GM03348 (cell line): Measurements from ENCODE around the gene MACO1.
"Not testable (repeated sequence)": the region's sequence is repeated elsewhere in the genome, so short reads cannot be mapped to it uniquely, and the experiment has no call there.

Experiments used
- DNase-seq: peaks from one replicate; pipeline ENCODE4 v3.0.0; 2012; ENCODE audit warnings: low spot score

Gene MACO1

GRCh38 chr1:25487628-25488027 lies 56.9 kb downstream of the MACO1 start:
- peak; percentile 15 for DNase-seq

DNA sequence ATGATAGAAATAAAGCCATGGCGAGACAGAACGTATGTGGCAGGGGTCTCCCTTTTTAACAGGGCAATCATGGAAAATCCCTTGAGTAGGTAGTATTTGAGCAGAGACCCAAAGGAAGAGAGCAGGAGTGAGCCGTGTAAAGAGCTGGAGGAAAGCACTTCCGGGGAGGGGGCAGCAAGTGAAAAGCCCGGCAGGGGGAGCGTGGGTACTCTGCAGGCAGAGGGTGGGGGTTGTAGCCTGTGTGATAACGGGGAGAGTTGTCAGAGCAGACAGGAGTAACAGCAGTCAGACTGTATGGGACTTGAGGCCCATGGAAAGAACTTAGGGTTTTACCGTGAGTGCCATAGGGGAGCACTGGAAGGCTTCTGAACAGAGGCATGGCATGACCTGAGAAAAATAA lies 61.6 kb downstream of the MACO1 start:
- no peak for DNase-seq

- DNase-seq = no peak
Measured at GRCh38 chr1:25494952-25495351, 64.3 kb downstream of the MACO1 start.

GRCh38 chr1:25500694-25501093 lies 70.0 kb downstream of the MACO1 start:
- no peak for DNase-seq

DNA sequence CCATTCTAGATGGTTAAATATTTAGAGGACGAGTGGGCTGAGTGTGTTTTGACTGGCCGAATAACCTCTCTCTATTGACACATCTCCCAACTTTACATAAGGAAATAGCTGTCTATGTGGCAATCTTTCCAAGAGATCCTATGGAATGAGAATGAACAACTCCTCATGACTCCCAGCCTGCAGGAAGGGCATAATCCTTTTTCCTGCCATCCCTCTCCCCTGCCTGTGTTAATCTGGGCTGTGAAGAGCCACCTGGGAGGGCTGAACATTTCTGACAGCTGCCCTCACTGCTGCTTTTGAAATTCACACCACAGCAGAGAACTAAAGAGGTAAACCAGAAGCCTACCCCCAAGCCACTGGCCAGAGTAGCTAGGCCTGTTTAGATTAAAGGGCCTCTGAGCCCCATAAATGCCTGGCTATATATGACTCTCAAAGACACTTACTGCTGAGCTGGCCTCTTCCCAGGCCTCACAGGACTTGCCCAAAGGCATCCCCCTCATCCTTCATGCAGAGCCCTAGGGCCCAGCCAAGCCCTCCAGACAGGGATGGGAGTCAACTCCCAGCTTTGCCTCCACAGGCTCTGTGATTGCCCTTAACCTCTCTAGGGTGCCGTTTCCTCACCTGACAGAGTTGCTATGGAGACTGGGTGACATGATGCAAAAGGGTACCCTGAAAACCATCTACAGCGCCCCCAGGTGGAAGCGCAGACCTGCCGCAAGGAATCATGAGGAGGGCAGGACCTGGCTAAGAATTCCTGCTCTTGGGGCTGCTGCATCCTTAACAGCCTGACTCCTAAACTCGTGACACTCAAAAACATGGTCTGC lies 70.8 kb downstream of the MACO1 start:
- peak; percentile 48 for DNase-seq

DNA sequence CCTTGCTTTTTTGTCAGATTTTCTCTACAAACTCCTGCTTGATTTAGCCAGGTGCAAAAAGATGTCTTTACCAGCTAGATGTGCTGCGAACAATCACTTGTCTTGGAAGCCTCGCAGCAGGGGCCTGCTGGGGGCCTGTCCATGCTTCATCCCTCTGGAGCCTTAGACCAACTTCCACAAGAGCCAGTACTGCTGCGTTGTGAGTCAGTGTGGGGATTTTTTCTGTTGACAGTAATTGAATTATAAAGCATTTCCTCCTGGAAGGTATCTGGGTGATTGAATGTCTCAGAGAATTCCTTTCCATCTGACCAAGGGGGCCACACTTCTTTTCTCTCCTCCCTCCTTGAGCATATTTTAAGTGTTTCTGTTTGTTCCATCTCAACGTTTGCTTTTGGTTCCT lies 72.3 kb downstream of the MACO1 start:
- DNase-seq = peak; percentile 37

DNA sequence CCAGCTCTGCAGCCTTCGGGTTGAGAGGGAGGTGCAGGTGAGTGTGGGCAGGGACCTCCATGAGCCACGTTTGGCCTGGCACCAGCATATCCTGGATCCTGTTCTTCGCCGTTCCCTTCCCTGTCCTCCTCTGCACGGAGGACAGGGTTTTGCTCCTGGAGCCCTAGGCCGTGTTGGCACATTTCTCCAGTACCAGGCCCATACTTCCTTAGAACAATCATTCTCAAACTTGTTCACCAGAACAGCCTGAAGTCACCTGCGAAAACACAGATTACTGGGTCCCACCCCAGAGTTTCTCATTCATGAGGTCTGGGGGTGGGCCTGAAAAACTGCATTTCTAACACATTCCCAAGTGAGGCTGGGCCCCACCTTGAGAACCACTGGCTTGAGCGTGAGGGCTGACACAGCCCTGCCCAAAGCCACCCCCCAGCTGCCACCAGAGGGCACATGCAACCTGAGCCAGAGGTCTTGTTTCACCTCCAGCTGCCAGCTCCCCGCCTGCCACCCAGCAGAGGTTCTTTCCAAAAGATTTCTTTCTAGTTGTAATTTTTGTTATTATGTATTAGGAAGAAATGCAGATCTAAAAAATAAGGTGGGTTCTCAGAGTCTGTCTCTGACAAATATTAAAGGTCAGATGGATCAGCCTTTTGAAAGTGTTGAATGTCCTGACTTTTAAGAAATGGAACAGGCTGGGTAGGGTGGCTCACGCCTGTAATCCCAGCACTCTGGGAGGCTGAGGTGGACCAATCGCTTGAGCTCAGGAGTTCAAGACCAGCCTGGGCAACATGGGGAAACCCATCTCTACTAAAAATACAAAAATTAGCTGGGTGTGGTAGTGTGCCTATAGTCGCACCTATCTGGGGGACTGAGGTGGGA lies 73.1 kb downstream of the MACO1 start:
- DNase-seq = peak; percentile 37

- peak; percentile 60 for DNase-seq
Measured at GRCh38 chr1:25504706-25505595, 74.3 kb downstream of the MACO1 start.

DNA sequence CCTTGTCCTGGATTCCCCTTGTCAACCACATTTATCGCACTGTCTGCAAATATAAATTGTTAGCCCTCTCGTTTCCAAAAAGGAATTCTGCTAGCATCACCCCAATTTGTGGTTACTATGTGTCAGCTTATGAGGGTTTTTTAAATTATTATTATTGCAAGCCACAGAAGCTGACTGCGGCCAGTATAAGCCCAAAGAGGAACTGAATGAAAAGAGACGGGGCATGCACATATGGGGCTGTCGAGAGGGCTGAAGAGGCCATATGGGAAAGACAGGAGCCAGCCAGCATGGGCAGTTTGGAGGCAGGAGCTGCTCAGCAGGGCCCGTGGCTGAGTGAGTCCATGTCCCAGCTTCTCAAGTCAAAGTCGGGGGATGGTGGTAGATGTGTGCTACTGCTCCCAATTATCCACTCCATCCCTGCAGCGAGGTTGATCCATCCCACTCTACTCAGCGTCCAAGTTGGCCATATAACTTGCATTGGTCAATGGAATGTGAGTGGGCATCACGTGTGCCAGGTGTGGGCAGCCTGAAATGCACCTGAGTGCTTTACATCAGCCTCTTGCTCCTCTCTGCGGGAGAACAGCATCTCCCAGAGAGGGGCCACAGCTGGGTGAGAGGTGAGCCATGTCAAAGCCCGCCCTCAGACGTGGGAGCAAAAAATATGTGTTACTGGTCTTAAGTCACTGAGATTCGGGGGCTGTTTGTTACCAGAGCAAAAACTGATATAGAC lies 75.1 kb downstream of the MACO1 start:
- no peak for DNase-seq

GRCh38 chr1:25506566-25507463 lies 76.1 kb downstream of the MACO1 start:
- DNase-seq = not testable (repeated sequence)

DNA sequence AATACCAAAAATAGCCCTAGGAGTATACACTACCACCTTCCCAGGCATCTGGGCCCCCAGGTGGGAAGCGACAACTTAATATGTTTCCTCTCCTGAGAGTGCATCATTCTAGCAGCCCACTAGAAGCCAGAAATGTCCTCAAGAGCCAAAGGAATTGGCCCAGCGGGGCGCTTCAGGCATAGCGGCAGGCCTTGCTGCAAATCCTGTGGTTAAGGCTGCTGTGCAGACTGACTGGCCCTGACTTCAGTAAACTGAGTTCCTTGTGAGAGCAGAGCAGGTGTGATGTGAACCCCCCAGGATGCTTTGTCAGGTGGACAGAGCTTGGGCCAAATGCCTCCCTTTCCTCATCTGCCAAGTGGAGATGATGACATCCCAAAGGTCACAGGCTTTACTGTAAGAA lies 83.0 kb downstream of the MACO1 start:
- DNase-seq = no peak

DNA sequence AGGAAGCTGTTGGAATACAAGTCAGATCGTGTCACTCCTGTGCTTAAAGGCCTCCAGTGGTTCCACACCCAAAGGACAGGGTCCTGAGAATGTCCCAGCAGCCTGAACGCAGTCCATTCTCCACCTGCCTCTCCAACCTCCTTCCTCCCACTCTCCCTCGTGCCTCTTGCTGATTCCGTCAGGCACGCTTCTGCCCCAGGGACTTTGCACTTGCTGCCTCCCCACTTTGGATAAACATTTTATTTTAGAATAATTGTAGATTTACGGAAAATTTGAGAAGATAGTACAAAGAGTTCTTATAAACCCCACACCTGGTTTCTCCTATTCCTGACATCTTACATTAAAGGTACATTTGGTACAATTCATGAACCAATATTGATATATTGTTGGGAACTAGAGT lies 84.3 kb downstream of the MACO1 start:
- DNase-seq = no peak

DNA sequence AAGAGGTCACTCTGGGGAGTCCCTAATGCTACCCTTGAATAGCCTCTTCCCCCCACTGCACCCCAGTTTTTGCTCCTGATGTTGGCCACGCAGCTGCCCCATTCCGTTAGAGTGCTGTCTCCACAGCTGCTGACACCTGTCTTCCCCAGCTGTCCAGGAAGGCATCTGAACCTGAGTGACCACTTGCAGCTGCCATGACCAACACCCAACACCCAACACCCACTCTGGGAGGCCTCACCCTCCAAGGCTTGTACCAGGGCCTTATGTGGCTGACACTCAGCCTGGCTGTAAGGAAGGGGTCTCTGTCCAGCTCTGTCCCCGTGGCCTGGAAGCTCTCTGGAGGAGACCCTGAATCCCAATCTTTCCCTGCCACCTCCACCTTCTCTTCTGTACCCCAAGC lies 86.0 kb downstream of the MACO1 start:
- no peak for DNase-seq

- no peak for DNase-seq
Measured at GRCh38 chr1:25517476-25518394, 87.0 kb downstream of the MACO1 start.

GRCh38 chr1:25519624-25520023 lies 88.9 kb downstream of the MACO1 start:
- DNase-seq = peak; percentile 74

DNA sequence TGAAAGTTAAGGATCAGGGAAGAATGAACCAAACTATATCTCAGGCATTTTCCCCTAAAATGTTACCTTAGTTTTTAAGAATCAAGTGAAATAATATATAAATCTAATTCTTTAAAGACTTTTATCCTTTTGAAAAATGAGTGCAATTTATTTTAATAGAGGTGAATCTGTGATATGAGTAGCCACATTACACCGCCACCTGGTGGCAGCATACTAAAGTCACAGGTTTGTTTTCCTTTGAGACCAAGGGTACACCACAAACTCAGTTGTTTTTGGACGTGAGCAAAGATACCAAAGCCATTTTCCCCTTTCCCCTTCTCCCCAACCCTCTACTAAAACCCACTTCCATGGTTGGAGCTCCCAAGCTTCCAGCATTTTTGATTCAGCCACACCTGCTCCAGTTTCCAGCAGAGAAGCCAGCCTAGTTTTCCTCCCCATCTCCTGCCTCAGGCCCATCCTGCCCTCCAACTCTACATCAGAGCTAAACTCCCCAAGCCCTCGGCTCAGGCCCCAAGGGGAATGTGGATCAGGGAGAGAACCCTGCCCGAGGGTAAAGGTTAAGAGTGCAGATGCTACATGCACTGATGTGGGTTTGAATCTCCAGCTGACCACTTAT lies 89.9 kb downstream of the MACO1 start:
- DNase-seq = peak; percentile 81

DNA sequence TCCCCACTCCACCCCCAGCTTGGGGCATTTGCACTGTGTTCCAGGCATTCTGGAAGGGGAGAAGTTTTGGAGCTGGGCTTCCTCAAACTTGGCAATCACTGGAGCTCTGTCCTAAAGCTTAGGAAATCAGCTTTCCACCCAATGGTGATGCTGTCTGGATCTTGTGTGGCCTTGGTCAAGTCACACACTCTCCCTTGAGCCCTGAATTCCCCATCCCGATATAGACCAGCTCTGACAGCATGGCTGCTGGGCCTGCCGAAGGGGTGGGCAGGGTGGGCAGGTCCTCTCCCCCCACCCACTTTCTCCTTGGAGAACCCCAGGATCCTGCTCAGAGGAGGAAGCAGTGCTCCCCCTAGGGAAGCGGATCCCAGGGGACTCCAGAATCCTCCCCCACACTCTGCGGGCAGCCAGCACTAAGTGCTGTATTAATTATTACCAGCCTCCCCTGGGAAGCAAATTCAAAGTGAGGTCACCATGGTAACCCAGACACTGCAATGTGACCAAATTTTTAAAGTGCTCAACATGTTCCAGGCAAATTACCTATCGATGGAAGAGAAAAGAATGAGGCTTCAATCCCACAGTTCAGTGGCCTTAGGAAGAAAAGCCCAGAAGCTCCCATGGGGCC lies 91.4 kb downstream of the MACO1 start:
- DNase-seq = no peak

DNA sequence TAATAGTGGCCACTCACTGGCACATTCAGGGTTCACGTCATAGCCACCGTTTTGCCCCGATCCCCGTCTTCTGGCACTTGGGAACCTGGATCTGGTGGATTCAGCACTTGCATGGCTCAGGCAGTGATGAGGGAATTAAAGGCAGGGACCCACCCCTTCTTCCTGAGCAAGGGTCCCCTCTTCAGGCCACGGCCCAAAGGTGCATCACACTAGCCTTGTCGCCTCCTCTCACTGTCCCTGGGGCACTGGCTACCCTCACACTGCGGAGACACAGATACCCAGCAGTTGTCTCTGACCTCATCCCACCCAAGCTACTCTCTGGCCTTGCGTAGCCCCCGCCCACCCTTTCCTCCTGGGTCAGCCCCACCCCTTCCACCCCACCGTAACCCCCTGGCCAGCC lies 92.8 kb downstream of the MACO1 start:
- DNase-seq = no peak
